GM23338 (cell line): ENCODE measurements around the gene LARGE1. TPM values are rescaled to one million over a fixed set of nuclear protein-coding genes. Genes with fewer than 3 reads are reported as not detected.

Experiments
- ATAC-seq: fragments of 200-7000 bp; cut with Tn5 transposase; 3 replicates; pipeline ENCODE4 v1.9.1; 2020
- DNase-seq: peaks from one replicate; pipeline ENCODE4 v3.0.0-alpha.2; 2015; ENCODE audit warnings: low spot score
- H2AFZ ChIP-seq: fragments of 200-600 bp; sonication (generic); 2 replicates; pipeline ENCODE4 v1.8.0; 2016; ENCODE audit warnings: antibody characterized with exemption, mild to moderate bottlenecking, moderate library complexity
- H3F3A ChIP-seq: fragments of 200-600 bp; sonication (generic); replicated peaks from 2 replicates; pipeline ENCODE4 v1.8.0; 2017; ENCODE audit warnings: antibody characterized with exemption, mixed run types, low read depth
- H3K27ac ChIP-seq: fragments of 200-600 bp; sonication (generic); 2 replicates; pipeline ENCODE4 v1.6.1; 2016; ENCODE audit warnings: low read depth
- H3K27me3 ChIP-seq: fragments of 200-600 bp; sonication (generic); 2 replicates; pipeline ENCODE4 v1.8.0; 2016; ENCODE audit warnings: mild to moderate bottlenecking, mixed run types, moderate library complexity; ENCODE audit not compliant: insufficient read depth
- H3K36me3 ChIP-seq: fragments of 200-600 bp; sonication (generic); 2 replicates; pipeline ENCODE4 v1.8.0; 2016; ENCODE audit warnings: mild to moderate bottlenecking; ENCODE audit not compliant: insufficient read depth
- H3K4me1 ChIP-seq: fragments of 200-600 bp; sonication (generic); 2 replicates; pipeline ENCODE4 v1.8.0; 2016; ENCODE audit warnings: mild to moderate bottlenecking, moderate library complexity; ENCODE audit not compliant: insufficient read depth
- H3K4me2 ChIP-seq: fragments of 200-600 bp; sonication (generic); 2 replicates; pipeline ENCODE4 v1.7.1; 2017; ENCODE audit warnings: mixed run types
- H3K4me3 ChIP-seq: fragments of 200-600 bp; sonication (generic); 2 replicates; pipeline ENCODE4 v1.6.1; 2016; ENCODE audit warnings: mixed run types
- H3K79me2 ChIP-seq: fragments of 200-600 bp; sonication (generic); replicated peaks from 2 replicates; pipeline ENCODE4 v1.8.0; 2017; ENCODE audit warnings: mild to moderate bottlenecking; ENCODE audit not compliant: insufficient read depth
- H3K9me2 ChIP-seq: fragments of 200-600 bp; sonication (generic); 2 replicates; pipeline ENCODE4 v1.8.0; 2017; ENCODE audit not compliant: insufficient read depth
- H4K20me1 ChIP-seq: fragments of 200-600 bp; sonication (generic); replicated peaks from 2 replicates; pipeline ENCODE4 v1.8.0; 2017; ENCODE audit warnings: mild to moderate bottlenecking; ENCODE audit not compliant: insufficient read depth
- H3K27ac Mint-ChIP-seq: 2 replicates; pipeline ENCODE4 v1.8.0; 2020; ENCODE audit warnings: inconsistent platforms, mild to moderate bottlenecking, moderate library complexity, mixed read lengths
- H3K27me3 Mint-ChIP-seq: 3 replicates; pipeline ENCODE4 v1.8.0; 2022; ENCODE audit warnings: low read depth, mild to moderate bottlenecking, moderate library complexity, mixed read lengths, inconsistent platforms; ENCODE audit not compliant: insufficient read depth, poor library complexity
- H3K36me3 Mint-ChIP-seq: 3 replicates; pipeline ENCODE4 v1.8.0; 2021; ENCODE audit warnings: low read depth, mild to moderate bottlenecking, inconsistent platforms, moderate library complexity, mixed read lengths
- H3K4me1 Mint-ChIP-seq: 3 replicates; pipeline ENCODE4 v1.8.0; 2020; ENCODE audit warnings: mild to moderate bottlenecking, inconsistent platforms, mixed read lengths
- H3K4me3 Mint-ChIP-seq: 3 replicates; pipeline ENCODE4 v1.8.0; 2021; ENCODE audit warnings: moderate library complexity, mild to moderate bottlenecking, inconsistent platforms, mixed read lengths
- H3K9me3 Mint-ChIP-seq: 3 replicates; pipeline ENCODE4 v1.8.0; 2020; ENCODE audit warnings: moderate library complexity, mild to moderate bottlenecking, inconsistent platforms, mixed read lengths
- CREB1 ChIP-seq: fragments of 250-450 bp; sonication (Bioruptor Pico); IDR thresholded peaks from 2 replicates; pipeline ENCODE4 v1.5.0; 2020; ENCODE audit warnings: low read depth, mild to moderate bottlenecking, moderate library complexity
- EZH2 ChIP-seq: fragments of 200-600 bp; sonication (generic); IDR thresholded peaks from one replicate; pipeline ENCODE4 v1.8.0; 2017; ENCODE audit warnings: antibody characterized with exemption, mild to moderate bottlenecking, low read depth; ENCODE audit not compliant: unreplicated experiment
- EZH2phosphoT487 ChIP-seq: fragments of 200-600 bp; sonication (generic); IDR thresholded peaks from one replicate; pipeline ENCODE4 v1.8.1; 2018; ENCODE audit warnings: antibody characterized with exemption; ENCODE audit not compliant: unreplicated experiment
- JUNB ChIP-seq: IDR thresholded peaks from one replicate; pipeline ENCODE4 v1.6.1; 2016; ENCODE audit warnings: antibody characterized with exemption; ENCODE audit not compliant: unreplicated experiment
- NANOG ChIP-seq: IDR thresholded peaks from 2 replicates; pipeline ENCODE4 v1.6.1; 2016; ENCODE audit warnings: antibody characterized with exemption, borderline replicate concordance
- STAT1 ChIP-seq: IDR thresholded peaks from one replicate; pipeline ENCODE4 v1.6.1; 2016; ENCODE audit warnings: antibody characterized with exemption; ENCODE audit not compliant: unreplicated experiment
- ZNF114 ChIP-seq: fragments of 250-450 bp; sonication (Bioruptor Pico); IDR thresholded peaks from 2 replicates; pipeline ENCODE4 v1.5.0; 2020; ENCODE audit warnings: mild to moderate bottlenecking, moderate library complexity
- ZNF331 ChIP-seq: fragments of 250-450 bp; sonication (Bioruptor Pico); IDR thresholded peaks from 2 replicates; pipeline ENCODE4 v1.5.0; 2020; ENCODE audit warnings: low read depth, mild to moderate bottlenecking, moderate library complexity
- polyA plus RNA-seq: library from polyadenylated mRNA; unstranded; fragments of >200 nt; fragmentation: Nextera tagmentation; extraction: Ambion mirVana; gene quantifications from 2 replicates; pipeline ENCODE4 v1.2.1, GENCODE V29; 2016
- total RNA-seq: library from RNA; depleted of rRNA; stranded (reverse); fragments of >200 nt; shearing (Covaris generic); gene quantifications from 2 replicates; pipeline ENCODE4 v1.2.3, GENCODE V29; 2014
- TF ChIP-seq, protein P1 (sequence below): fragments of 250-450 bp; sonication (Bioruptor Pico); IDR thresholded peaks from 2 replicates; pipeline ENCODE4 v1.5.0; 2020; ENCODE audit warnings: mild to moderate bottlenecking, moderate library complexity
- TF ChIP-seq, protein P2 (sequence below): IDR thresholded peaks from 2 replicates; pipeline ENCODE4 v1.6.1; 2016; ENCODE audit warnings: antibody characterized with exemption

Gene LARGE1
- total and polyA plus RNA-seq, 2 experiments from 2014 or later: 12.8 to 75.6 TPM

GRCh38 chr22:33477120-33478111 is 442.9 kb downstream of the LARGE1 start:
- H3K4me3 ChIP-seq: no peak overlapping the region
- Mint-ChIP-seq H3K4me1 (peaks cover 42% of the 10 kb centered on the region), H3K9me3 (no peaks in the 10 kb centered on the region), H3K4me3 (no peak overlapping the region), H3K27me3 (no peaks in the 10 kb centered on the region), H3K27ac (no peak overlapping the region), H3K36me3 (no peaks in the 10 kb centered on the region)
- H2AFZ ChIP-seq: no peak overlapping the region
- no peaks in the 10 kb centered on the region for H3K9me2 ChIP-seq
- DNase-seq (no peak), ATAC-seq (no peak; the same call in 1 of the 3 replicates)
- H3K36me3 ChIP-seq: no peaks in the 10 kb centered on the region
- peaks cover 13% of the 10 kb centered on the region; the same call in 1 of the 2 replicates for H4K20me1 ChIP-seq
- H3K27me3 ChIP-seq: no peaks in the 10 kb centered on the region
- no peak overlapping the region for H3K27ac ChIP-seq
- H3K4me1 ChIP-seq: peaks cover 34% of the 10 kb centered on the region
- no peaks in the 10 kb centered on the region for H3F3A ChIP-seq
- TF ChIP-seq ZNF331 (CRISPR knock-in tag) (no peak), EZH2 (no peak), STAT1 (no peak), EZH2phosphoT487 (no peak)
- no peak overlapping the region for H3K4me2 ChIP-seq
- 0 out of 2 replicates have a peak, but pooled peaks cover 4% of the 10 kb centered on the region for H3K79me2 ChIP-seq

GRCh38 chr22:33476716-33477115 is 443.6 kb downstream of the LARGE1 start:
- H3K9me3 Mint-ChIP-seq: no peaks in the 10 kb centered on the region
- no peak overlapping the region for H3K4me3 Mint-ChIP-seq
- no peak for TF ChIP-seq NANOG
- no peak for TF ChIP-seq EZH2phosphoT487
- TF ChIP-seq JUNB: no peak
- TF ChIP-seq, protein P1, sequence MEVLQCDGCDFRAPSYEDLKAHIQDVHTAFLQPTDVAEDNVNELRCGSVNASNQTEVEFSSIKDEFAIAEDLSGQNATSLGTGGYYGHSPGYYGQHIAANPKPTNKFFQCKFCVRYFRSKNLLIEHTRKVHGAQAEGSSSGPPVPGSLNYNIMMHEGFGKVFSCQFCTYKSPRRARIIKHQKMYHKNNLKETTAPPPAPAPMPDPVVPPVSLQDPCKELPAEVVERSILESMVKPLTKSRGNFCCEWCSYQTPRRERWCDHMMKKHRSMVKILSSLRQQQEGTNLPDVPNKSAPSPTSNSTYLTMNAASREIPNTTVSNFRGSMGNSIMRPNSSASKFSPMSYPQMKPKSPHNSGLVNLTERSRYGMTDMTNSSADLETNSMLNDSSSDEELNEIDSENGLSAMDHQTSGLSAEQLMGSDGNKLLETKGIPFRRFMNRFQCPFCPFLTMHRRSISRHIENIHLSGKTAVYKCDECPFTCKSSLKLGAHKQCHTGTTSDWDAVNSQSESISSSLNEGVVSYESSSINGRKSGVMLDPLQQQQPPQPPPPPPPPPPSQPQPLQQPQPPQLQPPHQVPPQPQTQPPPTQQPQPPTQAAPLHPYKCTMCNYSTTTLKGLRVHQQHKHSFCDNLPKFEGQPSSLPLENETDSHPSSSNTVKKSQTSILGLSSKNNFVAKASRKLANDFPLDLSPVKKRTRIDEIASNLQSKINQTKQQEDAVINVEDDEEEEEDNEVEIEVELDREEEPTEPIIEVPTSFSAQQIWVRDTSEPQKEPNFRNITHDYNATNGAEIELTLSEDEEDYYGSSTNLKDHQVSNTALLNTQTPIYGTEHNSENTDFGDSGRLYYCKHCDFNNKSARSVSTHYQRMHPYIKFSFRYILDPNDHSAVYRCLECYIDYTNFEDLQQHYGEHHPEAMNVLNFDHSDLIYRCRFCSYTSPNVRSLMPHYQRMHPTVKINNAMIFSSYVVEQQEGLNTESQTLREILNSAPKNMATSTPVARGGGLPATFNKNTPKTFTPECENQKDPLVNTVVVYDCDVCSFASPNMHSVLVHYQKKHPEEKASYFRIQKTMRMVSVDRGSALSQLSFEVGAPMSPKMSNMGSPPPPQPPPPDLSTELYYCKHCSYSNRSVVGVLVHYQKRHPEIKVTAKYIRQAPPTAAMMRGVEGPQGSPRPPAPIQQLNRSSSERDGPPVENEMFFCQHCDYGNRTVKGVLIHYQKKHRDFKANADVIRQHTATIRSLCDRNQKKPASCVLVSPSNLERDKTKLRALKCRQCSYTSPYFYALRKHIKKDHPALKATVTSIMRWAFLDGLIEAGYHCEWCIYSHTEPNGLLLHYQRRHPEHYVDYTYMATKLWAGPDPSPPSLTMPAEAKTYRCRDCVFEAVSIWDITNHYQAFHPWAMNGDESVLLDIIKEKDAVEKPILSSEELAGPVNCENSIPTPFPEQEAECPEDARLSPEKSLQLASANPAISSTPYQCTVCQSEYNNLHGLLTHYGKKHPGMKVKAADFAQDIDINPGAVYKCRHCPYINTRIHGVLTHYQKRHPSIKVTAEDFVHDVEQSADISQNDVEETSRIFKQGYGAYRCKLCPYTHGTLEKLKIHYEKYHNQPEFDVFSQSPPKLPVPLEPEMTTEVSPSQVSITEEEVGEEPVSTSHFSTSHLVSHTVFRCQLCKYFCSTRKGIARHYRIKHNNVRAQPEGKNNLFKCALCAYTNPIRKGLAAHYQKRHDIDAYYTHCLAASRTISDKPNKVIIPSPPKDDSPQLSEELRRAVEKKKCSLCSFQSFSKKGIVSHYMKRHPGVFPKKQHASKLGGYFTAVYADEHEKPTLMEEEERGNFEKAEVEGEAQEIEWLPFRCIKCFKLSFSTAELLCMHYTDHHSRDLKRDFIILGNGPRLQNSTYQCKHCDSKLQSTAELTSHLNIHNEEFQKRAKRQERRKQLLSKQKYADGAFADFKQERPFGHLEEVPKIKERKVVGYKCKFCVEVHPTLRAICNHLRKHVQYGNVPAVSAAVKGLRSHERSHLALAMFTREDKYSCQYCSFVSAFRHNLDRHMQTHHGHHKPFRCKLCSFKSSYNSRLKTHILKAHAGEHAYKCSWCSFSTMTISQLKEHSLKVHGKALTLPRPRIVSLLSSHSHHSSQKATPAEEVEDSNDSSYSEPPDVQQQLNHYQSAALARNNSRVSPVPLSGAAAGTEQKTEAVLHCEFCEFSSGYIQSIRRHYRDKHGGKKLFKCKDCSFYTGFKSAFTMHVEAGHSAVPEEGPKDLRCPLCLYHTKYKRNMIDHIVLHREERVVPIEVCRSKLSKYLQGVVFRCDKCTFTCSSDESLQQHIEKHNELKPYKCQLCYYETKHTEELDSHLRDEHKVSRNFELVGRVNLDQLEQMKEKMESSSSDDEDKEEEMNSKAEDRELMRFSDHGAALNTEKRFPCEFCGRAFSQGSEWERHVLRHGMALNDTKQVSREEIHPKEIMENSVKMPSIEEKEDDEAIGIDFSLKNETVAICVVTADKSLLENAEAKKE (CRISPR knock-in tag): no peak
- TF ChIP-seq CREB1 (CRISPR knock-in tag): no peak
- no peak for TF ChIP-seq ZNF114 (CRISPR knock-in tag)
- TF ChIP-seq, protein P2, sequence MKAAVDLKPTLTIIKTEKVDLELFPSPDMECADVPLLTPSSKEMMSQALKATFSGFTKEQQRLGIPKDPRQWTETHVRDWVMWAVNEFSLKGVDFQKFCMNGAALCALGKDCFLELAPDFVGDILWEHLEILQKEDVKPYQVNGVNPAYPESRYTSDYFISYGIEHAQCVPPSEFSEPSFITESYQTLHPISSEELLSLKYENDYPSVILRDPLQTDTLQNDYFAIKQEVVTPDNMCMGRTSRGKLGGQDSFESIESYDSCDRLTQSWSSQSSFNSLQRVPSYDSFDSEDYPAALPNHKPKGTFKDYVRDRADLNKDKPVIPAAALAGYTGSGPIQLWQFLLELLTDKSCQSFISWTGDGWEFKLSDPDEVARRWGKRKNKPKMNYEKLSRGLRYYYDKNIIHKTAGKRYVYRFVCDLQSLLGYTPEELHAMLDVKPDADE: no peak
- Histone ChIP-seq H3K4me3 (no peak overlapping the region), H4K20me1 (peaks cover 13% of the 10 kb centered on the region; the same call in 1 of the 2 replicates), H3K4me1 (peaks cover 34% of the 10 kb centered on the region), H3K4me2 (no peak overlapping the region), H3K27me3 (no peaks in the 10 kb centered on the region), H3K36me3 (no peaks in the 10 kb centered on the region), H3K9me2 (no peaks in the 10 kb centered on the region), H2AFZ (no peak overlapping the region), H3K27ac (no peak overlapping the region), H3K79me2 (0 out of 2 replicates have a peak, but pooled peaks cover 4% of the 10 kb centered on the region), H3F3A (no peaks in the 10 kb centered on the region)
- H3K36me3 Mint-ChIP-seq: no peaks in the 10 kb centered on the region
- DNase-seq (no peak), ATAC-seq (no peak)
- peaks cover 41% of the 10 kb centered on the region for H3K4me1 Mint-ChIP-seq
- no peaks in the 10 kb centered on the region for H3K27me3 Mint-ChIP-seq
- H3K27ac Mint-ChIP-seq: no peak overlapping the region
